GM21723 (cell line): ENCODE data around the gene LENEP.

Experiments used
- ATAC-seq: cut with Tn5 transposase; IDR thresholded peaks from one replicate; pipeline ENCODE4 v1.9.1; 2021; ENCODE audit warnings: mild to moderate bottlenecking, moderate library complexity; ENCODE audit not compliant: unreplicated experiment

Gene LENEP

DNA sequence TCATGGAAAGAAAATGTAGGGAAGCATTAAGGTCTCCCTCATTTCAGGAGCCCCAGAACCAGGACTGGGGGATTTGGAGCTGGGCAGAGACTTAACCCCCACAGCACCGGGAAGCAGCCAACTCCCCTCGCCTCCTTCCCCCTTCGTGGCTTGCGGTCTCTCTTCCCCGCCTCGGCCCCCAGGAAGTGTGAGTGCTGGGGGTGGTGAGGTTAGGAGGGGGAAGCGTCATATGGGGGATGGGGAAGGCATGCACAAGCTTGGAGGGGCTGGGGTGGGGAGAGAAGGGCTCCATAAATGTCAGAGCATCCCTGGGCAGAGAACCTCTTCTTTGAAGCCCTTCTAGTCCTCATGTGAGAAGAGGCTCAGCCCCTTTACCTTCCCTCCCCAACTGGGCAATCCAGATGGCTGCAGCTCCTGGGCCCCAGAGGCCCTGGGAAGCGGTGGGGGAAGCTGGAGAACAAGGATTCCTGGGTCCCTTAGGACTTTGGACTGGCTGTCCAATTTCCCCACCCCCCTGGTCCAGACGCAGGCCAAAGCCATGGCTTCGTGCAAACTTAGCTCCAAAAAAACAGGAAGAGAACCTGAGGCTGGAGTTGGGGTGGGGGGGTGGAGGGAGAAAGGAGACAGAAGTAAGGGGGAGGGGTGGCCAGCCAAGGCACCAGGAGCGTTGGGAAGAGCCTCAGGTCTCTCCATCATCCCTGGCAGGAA lies 17.0 kb downstream of the LENEP start:
- no peak for ATAC-seq

DNA sequence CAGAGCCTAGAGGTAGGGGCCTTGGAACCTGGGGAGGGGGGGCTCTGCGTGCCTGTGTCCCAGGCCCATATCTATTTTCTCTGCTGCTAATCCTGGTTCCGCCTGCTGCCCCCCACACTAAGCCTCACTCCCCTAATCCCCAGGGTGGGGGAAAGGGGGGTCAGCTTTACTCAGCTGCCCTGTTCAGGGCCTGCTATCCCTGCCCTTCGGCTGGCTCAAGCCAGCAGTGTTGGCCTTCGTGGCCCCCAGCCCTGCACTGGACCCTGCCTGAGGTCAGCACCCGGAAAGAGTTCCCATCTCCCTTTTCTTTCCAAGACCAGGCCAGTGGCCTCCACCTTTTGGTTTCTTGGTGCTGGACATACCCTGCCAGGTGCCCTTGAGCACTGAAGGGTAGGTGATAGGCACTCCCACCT lies 17.6 kb downstream of the LENEP start:
- no peak for ATAC-seq

DNA sequence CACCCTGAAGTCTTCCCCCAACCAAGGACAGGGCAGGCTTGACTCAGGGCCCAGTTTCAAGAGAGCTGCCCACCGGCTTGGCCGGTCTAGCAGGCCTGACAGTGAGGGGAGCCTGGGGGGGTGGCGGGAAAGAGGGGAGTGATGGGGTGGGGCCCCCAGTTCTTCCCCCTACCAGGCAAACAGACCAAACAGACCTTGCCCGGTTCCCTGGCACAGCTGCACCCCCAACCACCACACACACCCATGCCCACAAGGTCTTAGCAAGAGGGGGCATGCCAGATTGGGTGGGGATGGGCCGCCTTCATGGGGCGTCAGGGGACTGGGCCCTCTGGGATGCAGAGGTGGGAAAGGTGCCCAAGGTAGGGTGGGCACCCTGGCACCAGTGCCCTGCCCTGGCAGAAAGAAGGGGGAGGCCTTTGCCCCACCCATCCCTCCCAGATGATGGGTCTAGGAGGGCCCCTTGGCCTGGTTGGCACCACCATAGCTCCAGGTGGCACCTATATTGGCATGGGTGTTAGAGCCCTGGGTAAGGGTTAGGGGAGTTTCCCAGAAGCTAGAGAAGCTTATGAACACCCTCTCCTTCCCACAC lies 18.1 kb downstream of the LENEP start:
- ATAC-seq = no peak

DNA sequence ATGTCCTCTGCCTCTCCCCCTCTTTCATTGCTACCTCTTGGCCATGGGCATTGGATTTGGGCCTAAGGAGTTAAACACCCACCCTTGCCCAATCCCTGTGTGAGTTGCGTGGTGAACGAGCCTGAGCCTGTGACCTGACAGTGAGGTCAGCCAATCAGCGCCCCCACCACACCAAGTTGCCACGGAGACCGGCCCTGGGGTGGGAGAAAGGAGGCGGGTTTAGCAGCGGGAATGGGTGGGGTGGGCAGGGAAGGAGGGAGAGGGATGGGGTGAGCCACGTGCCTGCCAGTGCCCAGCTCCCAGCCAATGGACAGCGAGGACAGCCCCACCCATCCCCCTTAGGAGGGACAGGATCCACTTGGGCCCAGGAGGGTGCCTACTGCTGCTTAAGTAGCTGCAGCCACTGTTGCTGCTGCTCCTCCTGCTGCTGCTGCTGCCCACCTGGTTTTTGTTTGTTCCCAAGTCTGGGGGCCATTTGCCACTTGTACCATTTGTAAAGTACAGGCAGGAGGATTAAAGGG lies 18.7 kb downstream of the LENEP start:
- ATAC-seq = no peak

DNA sequence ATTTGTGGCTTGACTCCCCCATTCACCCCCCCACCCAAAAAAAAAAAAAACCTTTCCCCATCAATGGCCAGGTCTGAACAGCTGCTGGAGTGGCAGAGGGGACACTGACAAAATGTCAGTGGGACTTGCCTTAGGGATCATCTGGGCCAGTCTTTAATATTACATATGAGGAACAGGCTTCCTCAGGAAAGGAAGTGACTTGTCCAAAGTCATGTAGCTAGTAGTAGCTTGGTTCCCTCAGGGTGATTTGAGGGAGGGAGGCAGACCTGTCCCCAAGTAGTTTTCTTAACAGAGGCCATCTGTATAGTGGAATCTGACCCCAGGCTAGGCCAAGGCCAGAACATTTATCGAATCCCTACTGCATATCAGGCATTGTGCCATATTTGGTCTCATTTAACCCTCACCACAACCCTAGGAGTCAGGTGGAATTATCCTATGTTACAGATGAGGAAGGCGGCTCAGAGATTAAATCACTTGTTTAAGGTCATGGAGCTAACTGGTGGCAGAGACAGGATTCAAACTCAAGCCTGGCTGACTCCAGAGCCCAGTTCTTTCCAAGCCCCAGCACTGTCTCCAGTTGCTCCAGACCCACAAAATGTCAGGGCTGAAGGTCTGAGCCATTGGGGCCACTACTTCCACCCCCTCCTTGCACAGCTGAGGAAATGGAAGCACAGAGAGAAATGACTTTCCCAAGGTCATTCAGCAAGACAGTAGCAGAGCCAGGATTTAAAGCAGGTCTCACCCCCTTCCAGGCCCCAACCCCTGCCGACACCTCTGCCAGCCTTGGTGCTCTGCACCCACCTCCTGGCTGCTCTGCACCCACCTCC lies 19.6 kb downstream of the LENEP start:
- no peak for ATAC-seq

DNA sequence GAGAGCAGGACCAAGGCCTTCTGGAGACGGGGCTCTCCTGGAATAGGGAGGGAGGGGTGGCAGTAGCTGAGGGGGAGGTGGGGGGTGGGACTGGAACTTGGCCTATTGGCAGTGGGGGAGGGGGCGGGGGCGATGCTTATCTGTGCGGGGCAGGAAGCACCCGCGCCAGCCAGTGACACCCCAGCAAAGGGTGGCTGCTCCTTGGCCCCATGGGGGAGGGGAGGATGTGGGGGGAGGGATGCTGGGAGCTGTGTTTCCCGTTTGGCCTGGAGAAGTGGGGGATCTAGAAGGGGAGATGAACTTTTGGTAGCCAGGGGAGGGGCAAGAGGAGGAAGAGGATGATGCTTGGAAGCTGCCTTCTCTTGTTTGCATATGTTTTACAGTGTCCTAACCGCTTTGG lies 20.2 kb downstream of the LENEP start:
- ATAC-seq = no peak

DNA sequence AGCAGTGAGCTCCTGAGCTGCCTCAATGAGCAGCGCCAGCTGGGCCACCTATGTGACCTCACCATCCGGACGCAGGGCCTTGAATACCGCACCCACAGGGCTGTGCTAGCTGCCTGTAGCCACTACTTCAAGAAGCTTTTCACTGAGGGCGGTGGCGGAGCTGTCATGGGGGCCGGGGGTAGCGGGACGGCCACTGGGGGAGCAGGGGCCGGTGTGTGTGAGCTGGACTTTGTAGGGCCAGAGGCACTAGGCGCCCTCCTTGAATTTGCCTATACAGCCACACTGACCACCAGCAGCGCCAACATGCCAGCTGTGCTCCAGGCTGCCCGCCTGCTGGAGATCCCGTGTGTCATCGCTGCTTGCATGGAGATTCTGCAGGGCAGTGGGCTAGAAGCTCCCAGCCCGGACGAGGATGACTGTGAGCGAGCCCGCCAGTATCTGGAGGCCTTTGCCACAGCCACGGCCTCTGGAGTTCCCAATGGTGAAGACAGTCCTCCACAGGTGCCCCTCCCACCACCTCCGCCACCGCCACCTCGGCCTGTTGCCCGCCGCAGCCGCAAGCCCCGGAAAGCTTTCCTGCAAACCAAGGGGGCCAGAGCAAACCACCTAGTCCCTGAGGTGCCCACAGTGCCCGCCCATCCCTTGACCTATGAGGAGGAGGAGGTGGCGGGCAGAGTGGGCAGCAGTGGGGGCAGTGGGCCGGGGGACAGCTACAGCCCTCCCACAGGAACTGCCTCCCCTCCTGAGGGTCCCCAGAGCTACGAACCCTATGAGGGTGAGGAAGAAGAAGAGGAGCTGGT lies 21.5 kb downstream of the LENEP start:
- no peak for ATAC-seq

DNA sequence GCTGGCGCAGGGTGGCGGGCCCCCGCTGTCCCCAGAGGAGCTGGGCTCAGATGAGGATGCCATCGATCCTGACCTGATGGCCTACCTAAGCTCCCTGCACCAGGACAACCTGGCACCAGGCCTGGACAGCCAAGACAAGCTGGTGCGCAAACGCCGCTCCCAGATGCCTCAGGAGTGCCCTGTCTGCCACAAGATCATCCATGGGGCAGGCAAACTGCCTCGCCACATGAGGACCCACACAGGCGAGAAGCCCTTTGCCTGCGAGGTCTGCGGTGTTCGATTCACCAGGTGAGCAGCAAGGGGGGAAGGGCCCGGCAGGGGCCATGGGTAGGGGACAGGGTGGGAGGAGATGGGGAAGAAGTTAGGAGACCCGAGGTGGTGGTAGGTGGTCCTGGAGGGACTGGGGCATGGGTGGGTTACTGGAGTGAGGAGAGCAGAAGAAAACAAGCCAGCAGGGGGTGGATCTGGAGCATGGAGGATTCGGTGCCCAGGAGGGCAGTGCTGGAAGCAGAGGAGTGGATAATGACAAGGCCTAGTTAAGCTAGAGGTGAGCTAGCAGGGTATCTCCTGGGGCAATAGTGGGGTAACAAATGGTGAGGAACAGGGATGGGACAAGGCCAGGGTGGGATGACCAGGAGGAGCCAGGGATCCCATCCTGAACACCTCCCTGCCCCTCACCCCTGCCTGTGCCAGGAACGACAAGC lies 22.3 kb downstream of the LENEP start:
- no peak for ATAC-seq

DNA sequence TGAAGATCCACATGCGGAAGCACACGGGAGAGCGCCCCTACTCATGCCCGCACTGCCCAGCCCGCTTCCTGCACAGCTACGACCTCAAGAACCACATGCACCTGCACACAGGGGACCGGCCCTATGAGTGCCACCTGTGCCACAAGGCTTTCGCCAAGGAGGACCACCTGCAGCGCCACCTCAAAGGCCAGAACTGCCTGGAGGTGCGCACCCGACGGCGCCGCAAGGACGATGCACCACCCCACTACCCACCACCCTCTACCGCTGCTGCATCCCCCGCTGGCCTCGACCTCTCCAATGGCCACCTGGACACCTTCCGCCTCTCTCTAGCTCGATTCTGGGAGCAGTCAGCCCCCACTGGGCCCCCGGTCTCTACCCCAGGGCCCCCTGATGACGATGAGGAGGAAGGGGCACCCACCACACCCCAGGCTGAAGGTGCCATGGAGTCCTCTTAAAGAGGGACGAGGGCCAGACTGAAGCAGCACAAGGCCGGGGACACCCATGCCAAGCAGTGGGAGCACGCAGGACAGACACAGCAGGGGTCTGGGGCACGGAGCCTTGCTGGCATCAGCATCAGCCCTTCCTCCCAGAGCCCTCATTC lies 22.9 kb downstream of the LENEP start:
- ATAC-seq = no peak

DNA sequence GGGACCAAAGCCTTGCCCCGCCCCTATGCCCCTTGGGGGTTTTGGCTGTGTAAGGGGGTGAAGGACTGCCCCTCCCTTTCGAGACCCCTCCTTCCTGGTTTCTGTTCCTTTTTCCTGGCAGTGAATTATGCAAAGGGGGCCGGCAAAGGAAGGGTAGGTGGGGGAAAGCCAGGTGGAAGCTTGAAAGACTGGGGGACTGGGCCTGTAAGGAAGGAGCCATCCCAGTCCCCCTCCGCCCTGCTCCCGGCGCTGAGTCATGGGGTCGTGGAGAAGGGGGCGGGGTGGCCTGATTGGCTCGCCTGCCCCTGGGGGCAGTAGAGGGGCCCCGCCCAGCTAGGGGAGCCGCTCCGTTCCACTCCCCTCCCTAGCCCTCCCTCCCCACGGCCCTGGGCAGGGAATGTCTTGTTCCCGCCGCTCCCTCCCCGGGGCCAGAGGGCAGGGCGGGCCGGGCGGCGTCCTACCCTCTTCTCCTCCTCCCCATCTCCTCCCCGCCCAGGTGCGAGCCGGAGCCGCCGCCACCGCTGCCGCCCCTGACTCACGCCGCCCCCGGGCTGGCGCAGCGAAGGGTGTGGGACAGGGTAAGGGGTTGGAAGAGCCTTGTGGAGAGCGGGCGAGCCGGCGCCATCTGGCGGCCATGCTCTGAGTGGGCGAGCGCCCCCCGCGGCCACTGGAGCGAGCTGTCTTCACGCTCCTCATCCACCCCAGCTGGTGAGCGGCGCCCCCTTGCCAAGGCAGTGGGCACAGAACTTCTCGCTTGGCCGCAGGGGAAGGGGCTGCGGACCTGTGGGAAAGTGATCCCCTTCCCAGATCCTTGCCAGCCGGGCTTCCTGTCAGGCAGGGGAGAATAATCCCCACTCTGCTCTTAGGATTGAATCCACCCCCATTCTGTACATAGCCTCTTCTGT lies 23.9 kb downstream of the LENEP start:
- peak; percentile 67 for ATAC-seq

DNA sequence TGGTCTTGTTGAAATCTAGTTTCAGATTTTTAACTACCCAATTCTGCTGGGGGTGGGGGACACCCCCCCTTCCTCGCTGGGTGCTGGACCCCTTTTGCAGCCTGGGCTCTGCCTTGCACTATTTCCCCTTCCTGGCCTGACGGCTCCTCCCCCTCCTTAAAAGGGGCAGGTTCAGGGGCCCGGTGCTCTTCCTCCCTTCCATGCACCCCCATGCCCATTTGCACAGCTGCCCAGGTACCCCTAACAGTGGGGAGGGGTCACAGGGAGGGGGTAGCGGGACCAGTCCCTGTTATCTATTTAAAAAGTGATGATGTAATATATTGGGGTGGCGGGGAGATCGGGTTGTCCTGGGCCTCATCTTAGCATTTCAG lies 24.5 kb downstream of the LENEP start:
- no peak for ATAC-seq

DNA sequence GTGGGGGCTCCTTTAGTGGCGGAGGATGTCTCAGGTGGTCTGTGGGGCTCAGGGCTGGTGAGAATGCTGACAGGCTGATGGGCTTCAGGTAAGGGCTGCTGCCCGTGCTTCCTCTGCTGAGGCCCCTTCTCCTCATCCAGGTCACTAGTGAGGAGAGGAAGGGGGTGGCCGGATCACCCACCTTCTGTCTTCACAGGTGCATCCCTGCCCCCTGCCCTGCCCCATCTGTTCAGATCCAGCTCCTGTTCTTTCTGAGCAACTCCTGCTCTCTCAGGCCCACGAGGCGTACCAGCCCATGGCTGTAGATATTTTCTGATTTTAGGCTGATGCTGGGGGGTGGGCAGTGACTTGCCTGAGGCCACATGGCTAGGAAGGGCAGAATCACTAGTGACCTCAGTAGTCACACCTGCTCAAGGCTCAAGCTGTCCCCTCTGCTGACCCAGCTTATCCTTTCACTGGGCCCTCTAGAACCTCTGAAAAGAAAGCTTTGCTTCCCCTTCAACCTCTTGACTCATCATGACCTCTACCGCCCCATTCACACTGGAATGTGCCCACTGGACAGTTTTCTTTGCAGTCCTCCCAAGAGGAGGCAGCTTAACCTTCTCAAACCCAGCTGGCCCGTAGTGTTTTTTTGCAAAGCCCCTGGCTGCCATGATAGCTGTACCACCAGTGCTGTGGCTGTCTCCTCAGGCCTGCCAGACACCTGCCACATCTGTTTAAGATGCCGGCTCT lies 25.4 kb downstream of the LENEP start:
- no peak for ATAC-seq

DNA sequence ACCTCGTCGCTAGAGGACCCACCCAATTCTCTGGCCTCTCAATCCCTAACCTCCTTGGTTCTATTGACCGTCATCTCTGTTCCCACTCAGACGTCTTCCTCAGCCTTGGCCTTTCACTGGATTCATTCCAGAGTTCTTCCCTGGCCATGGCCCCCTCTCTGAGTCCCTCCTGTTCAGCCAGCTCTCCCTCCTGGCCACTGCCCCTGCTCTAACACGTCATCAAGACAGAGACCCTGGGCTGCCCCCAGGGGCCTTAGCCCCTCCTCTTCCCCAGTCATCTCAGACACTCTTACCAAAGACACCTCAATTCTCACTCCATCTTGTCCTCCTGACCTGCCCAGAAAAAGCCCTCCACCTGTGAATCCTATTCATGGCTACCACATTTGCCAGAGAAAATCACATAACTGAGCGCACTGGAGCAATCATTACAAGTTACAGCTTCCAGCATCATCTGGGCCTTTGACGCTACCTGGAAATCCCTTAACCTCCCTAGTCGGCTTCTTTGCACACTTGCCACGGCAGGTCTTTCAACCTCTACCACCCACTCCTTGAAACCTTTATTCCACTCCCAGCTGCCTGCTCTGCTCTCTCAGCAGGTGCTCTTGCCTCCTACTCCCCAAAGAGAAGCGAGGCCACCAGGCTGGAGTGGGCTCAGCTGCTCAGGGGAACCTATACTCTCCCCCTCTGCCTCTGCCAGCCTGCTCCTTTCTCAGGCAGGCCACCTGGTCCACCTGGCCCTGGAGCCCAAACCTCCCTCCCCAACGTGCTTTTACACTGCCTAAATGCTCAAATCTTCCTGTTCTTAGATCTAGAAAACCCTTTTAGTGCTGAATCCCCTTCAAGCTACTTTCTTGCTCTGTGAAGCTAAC lies 26.2 kb downstream of the LENEP start:
- ATAC-seq = no peak

DNA sequence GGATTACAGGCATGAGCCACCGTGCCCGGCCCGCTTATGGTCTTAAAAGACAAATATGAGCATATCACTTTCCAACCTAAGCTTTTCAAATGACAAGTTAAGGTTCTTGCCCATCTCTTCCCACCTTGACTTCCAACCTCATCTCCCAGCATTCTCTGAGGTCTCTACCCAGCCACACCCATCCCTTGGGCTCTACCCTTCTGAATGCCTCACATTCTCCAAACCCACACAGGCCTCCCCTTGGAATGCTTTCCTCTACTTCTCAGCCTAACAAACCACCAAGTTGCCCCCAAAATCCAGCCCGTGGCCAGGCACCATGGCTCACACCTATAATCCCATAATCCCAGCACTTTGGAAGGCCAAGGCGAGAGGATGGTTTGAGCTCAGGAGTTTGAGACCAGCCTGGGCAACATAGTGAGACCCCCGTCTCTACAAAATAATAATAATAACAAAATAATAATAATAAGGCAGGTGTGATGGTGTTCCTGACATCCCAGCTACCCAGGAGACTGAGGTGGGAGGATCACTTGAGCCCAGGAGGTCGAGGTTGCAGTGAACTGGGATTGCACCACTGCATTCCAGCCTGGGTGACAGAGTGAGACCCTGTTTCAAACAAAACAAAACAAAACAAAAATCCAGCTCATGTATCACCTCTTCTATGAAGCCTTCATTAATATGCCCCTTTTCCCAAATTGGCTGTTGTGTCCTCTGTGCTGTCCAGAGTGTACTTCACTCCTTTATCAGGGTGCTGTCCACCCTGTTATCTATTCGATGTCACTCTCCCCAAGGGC lies 28.9 kb downstream of the LENEP start:
- no peak for ATAC-seq

DNA sequence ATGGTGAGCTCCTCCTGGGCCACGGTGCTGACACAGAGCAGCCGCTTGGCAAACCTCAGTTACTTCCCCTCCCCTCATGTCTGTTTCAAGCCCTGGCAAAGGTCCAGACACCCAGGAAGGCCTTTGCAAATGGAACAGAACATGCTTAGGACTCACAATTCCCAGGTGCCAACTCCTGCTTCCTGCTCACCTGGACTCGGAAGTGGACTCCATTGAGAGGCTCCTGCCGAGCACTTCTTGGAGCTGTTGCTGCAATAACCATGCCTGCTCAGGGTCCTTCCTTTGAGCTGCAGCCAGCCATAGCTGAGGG lies 29.5 kb downstream of the LENEP start:
- no peak for ATAC-seq

DNA sequence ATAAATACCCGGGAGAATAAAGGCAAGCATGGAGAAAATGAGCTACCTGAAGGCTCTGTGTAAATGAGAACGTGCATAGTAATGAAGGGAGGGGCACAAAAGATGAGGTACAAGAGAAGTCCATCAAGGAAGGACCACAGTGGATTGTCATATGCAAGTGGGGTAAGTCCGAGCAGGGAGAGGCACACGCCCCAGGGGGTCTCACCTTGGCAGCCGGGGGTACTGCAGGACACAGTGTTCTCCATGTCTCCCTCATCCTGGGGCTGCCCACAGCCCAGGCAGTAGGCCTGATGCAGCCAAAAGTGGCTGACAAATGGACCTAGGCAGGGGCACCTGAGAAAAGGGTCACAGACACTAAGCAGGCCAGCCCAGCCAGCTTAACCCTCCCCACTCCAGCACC lies 30.2 kb downstream of the LENEP start:
- no peak for ATAC-seq

DNA sequence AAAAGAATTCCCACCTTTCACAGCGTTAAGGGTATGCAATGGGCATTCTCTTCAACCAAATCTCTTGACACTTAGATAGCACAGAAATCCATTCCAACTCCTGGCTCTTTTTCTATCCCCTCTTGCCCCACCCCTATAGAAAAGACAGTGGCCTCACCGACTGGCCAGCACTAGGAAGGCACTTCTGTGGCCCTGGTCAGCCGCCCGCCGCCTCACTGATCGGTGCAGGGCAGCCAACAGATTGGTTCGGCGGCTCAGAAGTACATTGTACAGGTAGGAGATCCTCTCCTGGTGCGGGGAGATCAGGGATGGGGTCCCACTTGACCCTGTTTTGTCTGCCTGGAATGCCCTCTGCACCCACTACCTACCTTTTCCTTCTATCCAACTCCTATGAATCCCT lies 30.9 kb downstream of the LENEP start:
- no peak for ATAC-seq
